GM21723 (cell line): ENCODE data around the gene DHRS7C.

Source experiments
- ATAC-seq: cut with Tn5 transposase; IDR thresholded peaks from one replicate; pipeline ENCODE4 v1.9.1; 2021; ENCODE audit warnings: mild to moderate bottlenecking, moderate library complexity; ENCODE audit not compliant: unreplicated experiment

The DHRS7C gene

DNA sequence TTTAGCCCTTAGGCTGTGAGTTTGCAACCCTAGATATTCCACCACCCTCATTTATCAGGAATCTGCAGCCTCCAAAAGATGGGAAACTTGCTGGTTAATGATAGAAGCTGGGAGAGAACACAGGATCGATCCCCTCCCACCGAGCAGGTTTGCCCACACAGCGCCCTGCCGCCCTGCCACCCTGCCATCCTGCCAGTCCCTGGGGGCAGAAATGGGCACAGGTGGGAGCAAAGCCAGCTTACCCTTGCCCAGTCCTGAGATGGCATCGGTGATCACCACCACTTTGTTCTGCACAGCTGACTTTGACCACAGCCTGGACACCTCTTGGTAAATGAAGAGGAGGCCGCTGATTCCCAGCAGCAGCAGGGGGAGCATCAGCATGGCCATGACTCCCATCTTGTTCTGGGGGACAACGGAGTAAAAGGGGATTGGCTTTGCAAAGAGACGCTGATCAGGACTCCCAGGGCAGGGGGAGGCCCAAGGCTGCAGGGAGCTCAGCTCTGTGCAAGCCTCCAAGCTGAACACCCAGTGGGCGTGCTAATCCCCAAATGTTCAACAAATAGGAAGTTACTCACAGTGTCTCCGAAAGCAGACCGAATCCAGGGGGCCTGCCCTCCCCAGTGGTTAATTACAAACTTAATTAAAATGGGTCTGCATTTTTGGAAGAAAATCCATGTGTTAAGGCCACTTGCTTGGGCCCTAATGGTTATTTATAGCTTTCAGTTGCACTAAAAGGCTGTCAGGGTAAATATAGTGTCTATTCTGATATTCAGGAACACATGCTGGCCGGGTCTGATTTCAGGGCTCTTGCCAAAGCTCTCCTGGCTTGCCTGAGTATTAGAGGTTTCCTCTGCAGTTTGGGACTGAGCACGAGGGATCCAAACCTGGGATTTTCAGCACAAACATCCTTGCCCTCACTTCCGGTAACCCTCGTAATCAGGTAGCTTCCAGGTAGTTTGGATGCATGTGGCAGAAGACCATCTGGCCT is at the start of gene DHRS7C:
TSS of gene DHRS7C (minus strand) at position 704 of the 988 bp plus-strand sequence. CDS start at position 396, 308 bp downstream.
- ATAC-seq = no peak

DNA sequence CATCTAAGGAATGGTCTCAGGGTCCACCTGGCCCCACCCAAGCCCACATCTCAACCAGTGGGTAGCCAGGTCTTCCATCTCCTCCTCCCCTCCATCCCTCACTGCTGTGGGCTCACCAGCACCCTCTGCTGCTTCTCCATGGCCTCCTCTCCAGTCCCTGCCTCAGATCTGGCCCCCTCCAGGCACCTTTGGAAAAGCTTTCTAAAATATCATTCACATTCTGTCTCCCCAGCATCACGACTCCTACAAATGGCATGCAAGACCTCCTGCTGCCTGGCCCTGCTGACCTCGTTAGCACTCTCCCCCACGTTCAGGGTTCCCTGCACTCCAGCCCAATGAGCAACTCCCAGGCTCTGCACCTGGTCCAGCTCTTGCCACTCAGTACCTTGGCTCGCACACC is 48.0 kb upstream of the DHRS7C start:
- ATAC-seq = no peak

DNA sequence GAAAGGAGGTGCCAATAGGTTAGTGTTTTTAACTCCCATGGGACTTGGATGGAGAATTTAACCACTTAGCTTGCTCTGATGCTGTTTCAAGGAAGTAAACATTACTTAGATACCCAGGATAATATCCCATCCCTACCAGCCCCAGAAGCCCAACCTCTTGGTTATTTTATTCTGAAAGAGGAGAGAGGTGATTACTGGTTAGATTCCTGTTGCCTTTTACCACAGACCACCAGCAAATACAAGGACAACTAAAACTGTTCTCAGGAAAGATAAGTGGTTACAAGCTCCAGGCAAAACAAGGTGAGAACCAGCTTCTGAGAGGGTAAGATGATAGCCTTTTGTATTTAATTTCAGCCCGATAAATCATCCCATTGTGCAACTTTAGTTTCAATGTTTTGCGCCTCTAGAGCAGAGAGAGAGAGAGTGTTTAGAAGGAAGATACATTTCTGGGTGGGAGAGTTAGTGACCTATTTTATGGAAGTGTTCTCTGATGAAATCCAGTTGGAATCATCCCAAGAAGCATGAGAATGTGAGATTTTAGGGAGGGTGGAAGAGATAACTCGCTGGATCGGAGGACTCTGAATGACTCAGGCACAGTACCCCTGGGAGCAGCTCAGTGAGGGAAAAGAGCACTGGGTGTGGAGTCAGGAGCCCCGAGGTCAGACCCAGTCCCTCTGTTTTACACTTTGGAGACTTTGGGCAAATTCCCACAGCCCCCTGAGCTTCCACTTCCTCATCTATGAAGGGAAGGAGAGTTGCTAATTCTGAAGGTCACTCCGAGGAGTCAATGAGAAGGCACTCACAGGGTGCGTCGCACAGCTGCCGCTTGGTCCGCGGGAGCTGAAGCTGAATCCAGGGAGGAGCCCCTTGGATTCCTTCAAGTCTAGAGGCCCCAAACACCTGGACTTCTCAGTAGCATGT is 46.4 kb upstream of the DHRS7C start:
- ATAC-seq = no peak

DNA sequence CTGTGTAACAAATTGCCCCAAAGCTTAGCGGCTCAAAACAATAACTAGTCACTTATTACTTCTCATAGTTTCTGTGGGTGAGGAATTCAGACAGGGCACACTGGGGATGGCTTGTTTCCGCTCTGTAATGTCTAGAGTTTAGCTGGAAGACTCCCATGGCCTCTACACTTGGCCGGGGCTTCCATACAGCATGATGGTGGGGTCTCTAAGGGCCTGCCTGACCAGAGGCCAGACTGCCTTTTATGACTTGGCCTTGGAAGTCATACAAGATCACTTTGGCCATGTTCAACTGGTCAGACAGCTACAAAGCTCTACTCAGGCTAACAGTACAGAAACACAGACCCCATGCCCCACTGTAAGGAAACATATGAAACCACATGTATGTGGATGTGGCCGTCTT is 42.5 kb upstream of the DHRS7C start:
- no peak for ATAC-seq

GRCh38 chr17:9830711-9831110 is 39.3 kb upstream of the DHRS7C start:
- no peak for ATAC-seq

- ATAC-seq = no peak
These were observed 38.0 kb upstream of the DHRS7C start for GRCh38 chr17:9829343-9829742.

DNA sequence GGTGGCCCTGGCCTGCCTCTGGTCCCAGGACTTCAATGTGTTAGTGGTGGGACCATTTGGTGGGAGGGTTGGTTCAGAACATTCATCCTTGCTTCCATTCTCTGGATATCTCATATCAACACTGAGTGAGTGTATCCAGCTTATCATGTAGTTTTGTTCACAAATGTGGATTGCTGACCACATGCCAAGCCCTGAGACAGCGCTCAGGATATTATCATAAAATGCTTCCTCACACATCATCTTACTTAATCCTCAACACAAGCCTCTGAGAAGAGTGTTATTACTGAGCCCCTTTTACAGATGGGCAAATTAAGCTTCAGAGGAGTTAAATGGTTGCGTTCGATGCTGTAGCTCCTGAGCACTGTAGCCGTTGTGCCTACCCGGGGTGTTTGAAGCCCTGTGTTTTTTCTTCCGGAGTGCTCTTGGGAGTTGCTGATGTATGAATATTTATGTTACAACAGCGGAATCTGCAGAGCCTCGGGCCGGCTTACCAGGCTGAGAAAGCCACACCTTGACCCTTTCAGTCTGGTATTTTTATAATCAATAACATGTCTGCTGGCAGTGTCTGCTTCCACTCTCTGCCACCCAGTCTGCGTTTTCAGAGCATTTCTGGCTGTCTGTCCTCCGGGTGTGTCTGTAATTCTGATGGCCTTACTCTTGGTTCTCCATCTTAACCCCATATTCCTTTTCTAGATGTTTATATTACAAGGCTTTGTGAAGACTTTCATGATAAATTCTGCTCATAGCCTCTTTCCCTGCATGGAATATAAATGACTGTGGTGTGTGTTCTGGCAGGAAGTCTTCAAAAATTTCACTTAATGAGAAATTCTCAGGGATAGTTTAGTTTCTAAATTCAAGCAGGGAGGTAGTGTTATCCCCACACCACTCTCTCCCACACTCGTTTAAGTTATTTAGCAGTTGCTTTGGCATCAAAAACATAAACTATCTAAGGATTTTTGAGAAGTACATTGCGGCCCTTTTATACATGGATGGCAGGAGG is 37.2 kb upstream of the DHRS7C start:
- ATAC-seq = no peak

DNA sequence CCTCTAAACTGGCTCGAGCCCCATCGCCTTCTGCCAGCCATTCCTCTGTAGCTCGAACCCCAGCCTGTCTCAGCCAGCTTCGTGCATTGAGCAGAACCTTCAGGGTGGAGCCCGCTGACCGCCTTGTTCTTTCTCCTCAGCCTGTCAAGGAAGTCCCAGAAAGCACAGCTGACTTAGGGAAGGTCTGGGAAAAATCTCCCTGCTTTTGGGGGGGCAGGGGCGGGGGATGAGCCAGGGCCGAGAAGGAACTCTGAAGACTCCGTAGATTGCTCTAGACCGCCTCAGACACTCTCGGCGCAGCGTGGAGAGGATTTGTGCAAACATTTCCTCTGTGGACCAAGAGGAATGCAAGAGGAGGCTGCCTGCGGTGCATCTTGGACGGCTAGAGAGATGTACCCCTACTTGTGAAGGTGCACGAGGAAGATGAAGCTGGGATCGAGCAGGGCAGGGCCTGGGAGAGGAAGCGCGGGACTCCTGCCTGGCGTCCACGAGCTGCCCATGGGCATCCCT is 34.3 kb upstream of the DHRS7C start, which contains the start of gene GLP2R:
TSS of gene GLP2R (plus strand) at position 284 of the 510 bp plus-strand sequence. CDS start at position 424, 140 bp downstream.
- ATAC-seq = no peak

DNA sequence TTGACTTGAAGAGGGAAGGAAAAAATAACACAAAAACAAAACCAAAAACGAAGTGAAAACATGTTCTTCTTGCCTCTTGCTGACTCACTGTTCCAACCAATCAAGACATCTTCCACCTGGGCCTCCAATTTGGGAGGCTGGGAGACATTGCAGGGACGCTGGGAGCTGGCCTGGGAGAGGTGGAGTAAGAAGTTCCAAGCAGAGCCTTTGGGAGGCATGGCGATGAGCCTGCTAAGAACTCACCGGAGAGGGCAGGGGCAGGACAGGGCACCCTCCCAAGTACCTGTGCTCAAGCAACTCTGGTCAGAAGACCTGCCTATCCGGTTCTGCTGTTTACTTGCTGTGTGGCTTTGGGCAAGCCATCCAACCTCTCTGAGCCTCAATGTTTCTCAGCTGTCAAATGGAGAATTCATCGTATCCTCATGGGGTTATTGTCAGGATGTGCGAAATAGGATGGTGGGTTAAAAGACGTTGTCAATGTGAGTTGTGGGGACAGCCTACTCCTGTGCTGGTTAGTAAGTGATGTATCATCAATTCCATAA is 33.5 kb upstream of the DHRS7C start:
- ATAC-seq = no peak

GRCh38 chr17:9824094-9824493 is 32.7 kb upstream of the DHRS7C start:
- ATAC-seq = no peak

DNA sequence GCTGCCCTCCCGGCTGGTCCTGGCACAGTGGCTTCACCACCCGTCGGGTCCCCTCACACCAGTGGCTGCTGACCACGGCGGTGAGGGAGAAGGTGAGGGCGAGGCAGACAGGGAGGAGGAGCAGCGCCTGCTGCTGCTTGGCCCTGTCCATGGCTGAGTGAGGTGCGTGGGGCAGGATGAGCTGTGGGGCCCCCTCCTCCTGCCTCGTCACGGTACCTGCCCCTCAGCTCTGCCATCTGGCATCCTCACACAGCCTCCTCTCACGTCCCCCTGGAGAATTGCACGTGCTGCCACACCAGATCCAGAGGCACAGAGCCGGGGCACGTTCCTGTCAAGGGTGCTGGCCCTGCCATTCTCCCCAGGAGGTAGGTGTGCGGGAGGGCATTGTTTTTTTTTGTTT is 30.5 kb upstream of the DHRS7C start, which contains the start of gene GSG1L2:
TSS of gene GSG1L2 (minus strand) at position 159 of the 400 bp plus-strand sequence. CDS start at position 151, 8 bp downstream.
- ATAC-seq = no peak

- ATAC-seq = no peak
These were observed 29.1 kb upstream of the DHRS7C start for GRCh38 chr17:9820448-9820847.

GRCh38 chr17:9818760-9819159 is 27.4 kb upstream of the DHRS7C start:
- no peak for ATAC-seq

DNA sequence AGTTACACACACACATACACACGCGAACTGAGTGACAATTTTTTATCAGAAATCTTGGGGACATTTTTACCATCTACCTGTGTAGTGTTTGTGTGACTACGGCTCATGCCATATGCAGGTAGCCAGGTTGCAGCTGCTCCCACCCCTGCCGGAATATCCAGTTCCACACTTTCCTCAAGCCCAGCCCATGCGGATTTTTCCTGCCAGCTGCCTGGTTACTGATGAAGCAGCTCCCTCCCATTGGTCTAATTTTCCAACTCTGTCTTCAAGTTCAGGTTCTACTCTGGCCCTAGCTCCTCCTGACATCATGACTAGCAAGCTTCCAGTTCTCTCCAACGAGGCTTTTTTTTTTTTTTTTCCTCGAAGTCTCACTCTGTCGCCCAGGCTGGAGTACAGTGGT is 25.7 kb upstream of the DHRS7C start:
- ATAC-seq = no peak

- no peak for ATAC-seq
These were observed 25.1 kb upstream of the DHRS7C start for GRCh38 chr17:9816472-9816871.

GRCh38 chr17:9814337-9814945 is 23.0 kb upstream of the DHRS7C start:
- no peak for ATAC-seq

DNA sequence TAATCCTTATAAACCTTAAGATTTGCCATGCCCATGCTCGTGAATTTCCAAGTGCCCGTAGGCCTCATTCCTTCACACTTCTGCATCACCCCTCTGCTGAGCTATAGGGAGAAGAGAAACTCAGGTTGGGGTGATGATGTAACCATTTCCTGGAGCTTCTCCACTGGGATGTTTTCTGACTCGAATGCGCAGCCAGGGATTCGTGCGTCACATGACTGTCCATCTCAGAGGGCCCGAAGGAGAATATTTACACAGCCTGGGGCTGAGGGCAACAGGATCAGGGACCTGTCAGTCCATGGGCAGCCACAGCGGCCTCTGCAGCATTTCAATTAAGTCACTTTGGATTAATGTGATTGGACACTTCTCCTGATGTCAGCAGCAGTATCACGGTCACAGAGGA is 21.8 kb upstream of the DHRS7C start:
- ATAC-seq = no peak

DNA sequence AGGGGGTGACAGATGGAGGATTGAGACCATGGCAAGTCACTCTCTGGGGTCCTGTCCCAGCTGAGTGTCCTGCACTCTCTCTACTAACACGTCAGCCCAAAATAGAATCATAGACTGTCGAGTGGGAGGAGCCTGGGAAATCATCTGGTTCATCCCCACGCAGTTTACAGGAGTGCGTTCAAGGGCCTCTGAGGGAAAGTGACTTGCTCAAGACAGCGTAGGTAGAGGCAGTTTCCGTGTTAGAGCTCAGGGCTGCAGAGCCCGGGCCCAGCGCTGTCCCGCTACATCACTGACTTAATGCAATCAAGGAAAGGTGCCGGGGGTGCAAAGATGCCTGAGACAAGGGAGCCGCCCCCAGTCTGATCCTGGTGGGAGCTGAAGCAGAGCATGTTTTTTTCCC is 20.1 kb upstream of the DHRS7C start:
- ATAC-seq = no peak

- no peak for ATAC-seq
These were observed 19.7 kb upstream of the DHRS7C start for GRCh38 chr17:9811086-9811485.
